Hematopoietic multipotent progenitor cell treated with erythropoietin and hydrocortisone succinate and interleukin-3 and kit ligand, for 4 days (in vitro differentiated cells): ENCODE data around the gene ELOVL6.
"Not testable (repeated sequence)": the region's sequence is repeated elsewhere in the genome, so short reads cannot be mapped to it uniquely, and the experiment has no call there.

Experiments used
- DNase-seq: peaks from one replicate; pipeline ENCODE4 v3.0.0-alpha.2; 2015

Gene ELOVL6

GRCh38 chr4:110157580-110157979 lies 40.8 kb downstream of the ELOVL6 start:
- no peak for DNase-seq

GRCh38 chr4:110157166-110157565 lies 41.2 kb downstream of the ELOVL6 start:
- not testable (repeated sequence) for DNase-seq

- no peak for DNase-seq
Measured at GRCh38 chr4:110156442-110156841, 42.0 kb downstream of the ELOVL6 start.

DNA sequence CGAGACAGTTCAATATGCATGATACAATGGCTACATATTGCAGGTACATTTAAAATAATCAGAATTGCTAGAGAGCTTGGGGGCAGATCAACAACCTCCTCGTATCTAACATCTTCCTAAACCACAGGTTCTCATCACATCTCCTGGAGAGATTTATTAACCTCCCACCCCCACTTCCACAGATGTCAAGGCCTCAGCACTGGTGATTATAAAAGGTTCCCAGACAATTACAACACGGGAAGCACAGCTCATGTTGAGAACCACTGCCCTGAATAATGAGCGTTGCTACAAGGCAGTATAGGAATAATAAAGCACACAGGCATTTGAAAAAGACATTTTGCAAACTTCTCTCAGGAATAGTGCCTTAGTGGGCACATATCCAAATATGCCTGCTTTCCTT lies 42.8 kb downstream of the ELOVL6 start:
- DNase-seq = peak; percentile 32

DNA sequence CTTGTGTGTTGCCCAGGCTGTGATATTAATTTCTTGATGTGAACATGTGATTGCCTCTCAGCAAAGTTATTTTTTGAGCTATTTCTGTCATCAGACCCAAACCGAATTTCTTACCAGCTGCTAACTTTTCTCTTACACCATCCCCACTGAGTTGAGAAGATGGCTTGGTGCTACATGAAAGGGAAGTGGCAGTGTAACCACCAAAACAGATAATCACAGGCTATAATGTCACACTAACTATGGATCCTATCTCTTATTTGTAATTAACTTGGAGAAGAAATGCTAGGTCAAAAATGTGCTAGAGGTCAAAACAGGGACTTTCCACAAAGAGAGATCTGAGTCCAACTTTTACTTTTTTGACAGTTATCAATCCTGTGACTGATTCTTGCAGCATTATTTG lies 43.8 kb downstream of the ELOVL6 start:
- peak; percentile 71 for DNase-seq

DNA sequence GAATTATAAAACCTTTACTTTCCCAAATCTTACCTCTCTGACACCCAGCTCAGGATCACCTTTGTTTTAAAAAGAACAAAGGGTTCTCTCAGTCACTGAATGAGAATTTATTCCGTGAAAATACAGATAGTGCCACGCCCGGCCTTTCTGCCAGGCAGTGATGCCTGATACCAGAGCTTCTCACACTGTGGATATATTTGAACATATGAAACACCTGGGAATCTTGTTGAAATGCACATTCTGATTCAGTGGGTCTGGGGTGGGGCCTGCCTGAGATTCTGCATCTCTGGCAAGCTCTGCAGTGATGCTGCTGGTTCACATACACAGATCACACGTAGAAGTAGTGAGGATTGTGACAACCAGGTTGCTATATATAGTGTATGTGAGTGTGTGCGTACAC lies 46.0 kb downstream of the ELOVL6 start:
- no peak for DNase-seq

DNA sequence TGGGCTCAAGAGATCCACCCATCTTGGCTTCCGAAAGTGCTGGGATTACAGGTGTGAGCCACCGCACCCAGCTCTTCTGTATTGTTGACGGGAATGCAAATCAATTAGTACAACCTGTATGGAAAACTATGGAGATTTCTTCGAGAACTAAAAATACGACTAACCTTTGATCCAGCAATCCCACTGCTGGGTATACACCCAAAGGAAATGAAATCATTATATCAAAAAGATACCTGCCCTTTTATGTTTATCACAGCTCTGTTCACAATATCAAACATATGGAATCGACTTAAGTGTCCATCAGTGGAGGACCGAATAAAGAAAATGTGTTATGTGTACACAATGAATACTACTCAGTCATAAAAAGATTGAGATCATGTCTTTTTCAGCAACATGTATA lies 49.3 kb downstream of the ELOVL6 start:
- no peak for DNase-seq

GRCh38 chr4:110142461-110142860 lies 56.0 kb downstream of the ELOVL6 start:
- DNase-seq = no peak

- no peak for DNase-seq
Measured at GRCh38 chr4:110139815-110140214, 58.6 kb downstream of the ELOVL6 start.

GRCh38 chr4:110139111-110139510 lies 59.3 kb downstream of the ELOVL6 start:
- DNase-seq = no peak

- peak; percentile 60 for DNase-seq
Measured at GRCh38 chr4:110138551-110138950, 59.9 kb downstream of the ELOVL6 start.

DNA sequence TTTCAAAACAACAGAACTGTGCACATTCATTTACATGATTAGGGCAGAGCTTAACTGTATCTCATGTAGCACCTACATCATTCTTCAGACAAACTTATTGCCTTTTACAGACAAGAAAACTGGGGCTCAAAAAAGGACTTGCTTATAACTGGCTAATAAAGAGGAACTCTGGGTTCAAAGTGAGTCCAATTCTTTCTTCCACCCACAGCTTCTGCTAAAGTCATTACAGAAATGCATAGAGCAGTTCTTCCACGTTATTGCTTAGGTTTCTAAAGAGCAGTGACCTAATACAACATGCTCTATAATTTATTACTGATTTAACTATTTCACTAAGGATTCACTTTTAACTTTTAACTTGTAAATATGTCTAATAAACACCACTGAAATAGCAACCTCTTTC lies 60.6 kb downstream of the ELOVL6 start:
- peak; percentile 27 for DNase-seq

DNA sequence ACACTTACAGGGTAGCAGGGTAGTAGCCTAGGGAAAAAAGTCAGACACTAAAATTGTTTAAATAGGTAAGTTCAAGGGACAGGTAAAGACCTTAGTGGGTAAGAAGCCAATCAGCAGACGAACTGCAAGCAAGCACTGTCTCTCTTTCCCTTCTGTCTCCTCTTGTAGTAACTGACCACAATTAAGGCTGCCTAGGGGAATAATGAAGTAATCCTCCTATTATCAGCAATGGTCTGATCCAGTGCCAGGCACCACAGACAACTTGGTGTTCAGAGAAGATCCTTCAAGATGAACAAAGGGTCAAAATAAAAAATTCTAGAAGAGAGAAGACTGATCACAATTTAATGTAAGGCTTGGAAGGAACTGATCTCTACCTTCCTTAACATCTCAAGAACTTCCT lies 62.9 kb downstream of the ELOVL6 start:
- DNase-seq = peak; percentile 29

- no peak for DNase-seq
Measured at GRCh38 chr4:110135076-110135475, 63.3 kb downstream of the ELOVL6 start.

GRCh38 chr4:110134269-110134869 lies 64.0 kb downstream of the ELOVL6 start:
- DNase-seq = no peak

DNA sequence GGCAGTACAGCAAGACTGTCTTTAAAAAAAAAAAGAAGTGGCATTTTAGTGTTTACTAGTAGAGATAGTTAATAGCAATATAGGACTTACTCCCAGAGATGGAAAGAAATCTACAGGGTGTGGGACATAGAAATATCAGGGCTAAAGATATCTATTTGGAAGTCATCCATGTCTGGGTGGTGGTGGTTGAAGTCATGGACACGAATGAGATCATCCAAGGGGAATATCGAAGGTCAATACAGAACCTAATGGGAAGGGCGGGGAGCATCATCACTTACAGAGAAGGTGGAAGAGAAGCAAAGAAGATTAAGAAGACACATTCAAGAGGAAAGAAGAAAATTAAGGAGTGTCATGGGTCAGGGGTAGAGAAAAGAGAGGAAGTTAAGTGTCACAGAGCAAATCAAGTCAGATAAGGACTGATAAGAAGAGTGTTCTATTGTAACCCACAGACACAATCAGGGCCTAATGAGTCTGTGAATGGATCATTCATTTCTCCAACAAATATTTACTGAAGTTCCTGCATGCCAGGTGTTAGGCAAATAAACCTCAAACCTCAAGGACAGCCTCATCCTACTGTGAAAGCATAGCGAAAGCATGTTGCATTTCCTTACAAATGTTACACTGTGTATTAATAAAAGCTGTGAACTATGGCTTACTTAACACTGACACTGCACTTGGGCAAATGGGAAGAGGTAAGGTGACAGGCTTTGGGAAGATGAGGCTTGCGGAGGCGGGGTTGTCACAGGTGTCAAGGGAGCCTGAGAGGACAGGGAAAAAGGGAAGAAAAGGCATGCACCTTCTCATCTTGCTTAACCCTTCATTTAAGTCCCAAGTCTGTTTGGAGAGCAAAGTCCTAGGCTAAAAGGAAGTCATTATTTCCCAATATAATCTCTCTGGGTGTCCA lies 65.3 kb downstream of the ELOVL6 start:
- DNase-seq = no peak

DNA sequence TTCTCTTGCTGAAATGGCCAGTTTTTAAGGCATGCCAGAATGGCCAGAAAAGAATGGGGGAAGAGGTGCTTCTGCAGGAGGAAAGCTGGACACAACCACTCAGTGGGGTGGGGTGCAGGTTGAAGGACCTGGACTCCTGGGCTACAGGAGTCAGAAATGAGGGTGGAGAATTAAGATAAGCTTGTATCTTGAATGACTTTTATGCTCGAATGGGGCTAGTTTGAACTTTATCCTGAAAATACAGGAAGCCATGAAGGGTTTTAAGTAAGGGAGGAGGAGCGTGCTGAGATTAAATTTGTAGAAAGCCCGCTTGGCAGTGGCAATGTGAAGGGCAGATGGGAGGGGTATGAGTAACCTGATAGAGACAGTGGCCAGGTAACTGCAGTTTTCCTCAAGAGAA lies 66.5 kb downstream of the ELOVL6 start:
- no peak for DNase-seq

GRCh38 chr4:110130576-110131358 lies 67.6 kb downstream of the ELOVL6 start:
- no peak for DNase-seq

DNA sequence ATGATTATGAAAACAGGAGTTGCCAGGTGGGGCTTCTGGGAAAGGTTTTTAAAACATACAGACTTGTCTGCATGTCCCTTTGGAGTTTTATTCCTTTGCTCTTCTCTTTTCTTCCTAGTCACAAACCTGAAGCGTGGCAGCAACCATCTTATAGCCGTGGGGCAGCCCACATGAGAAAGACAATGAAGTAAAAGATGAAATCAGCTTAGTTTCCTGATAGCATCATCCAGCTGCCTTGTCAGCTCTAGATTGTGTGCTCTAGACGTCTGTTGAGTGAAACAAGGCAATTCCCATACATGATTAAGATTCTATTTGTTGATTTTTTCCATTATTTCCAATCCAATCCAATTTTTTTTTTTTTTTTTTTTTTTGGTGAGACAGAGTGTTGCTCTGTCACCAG lies 68.9 kb downstream of the ELOVL6 start:
- DNase-seq = peak; percentile 43

DNA sequence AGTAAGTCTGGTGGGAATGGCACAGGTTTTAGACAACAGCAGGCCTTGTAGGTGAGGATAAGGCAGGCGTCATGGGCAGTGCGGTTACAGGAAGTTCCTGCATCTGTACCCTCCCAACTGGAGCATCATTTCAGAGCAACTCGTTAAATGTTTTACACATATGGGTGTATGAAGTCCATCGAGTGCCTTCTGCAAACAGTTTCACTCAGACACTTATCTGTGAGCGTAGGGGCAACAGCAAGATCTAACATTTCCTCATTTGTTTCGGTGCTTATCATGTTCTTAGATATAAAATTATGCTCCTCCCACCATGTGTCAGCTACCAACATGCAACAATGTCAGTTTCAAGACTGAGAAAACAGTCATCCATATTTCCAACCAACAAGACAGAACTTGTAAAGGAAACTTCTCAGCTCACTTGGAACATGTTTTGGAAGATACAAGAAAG lies 69.9 kb downstream of the ELOVL6 start:
- peak; percentile 78 for DNase-seq

GRCh38 chr4:110128029-110128428 lies 70.4 kb downstream of the ELOVL6 start:
- DNase-seq = no peak

DNA sequence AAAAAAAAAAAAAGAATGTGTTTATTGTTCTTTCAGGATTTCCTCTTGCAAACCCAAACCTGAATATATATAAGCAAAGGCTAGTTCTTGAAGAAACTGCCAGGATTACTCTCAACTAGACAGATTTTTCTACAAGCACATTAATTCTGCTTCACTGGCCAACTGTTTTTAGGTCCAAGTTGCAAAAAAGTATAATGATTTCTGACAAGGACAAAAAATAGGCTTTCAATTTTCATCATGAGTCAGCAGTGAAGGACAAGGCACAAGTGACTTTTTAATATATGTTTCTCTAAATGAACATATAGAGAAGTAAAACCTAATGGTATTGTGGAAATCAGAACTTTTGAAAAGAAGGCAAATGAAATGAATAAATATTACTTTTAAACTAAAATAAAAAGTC lies 73.7 kb downstream of the ELOVL6 start:
- DNase-seq = no peak

- no peak for DNase-seq
Measured at GRCh38 chr4:110122201-110122600, 76.2 kb downstream of the ELOVL6 start.

DNA sequence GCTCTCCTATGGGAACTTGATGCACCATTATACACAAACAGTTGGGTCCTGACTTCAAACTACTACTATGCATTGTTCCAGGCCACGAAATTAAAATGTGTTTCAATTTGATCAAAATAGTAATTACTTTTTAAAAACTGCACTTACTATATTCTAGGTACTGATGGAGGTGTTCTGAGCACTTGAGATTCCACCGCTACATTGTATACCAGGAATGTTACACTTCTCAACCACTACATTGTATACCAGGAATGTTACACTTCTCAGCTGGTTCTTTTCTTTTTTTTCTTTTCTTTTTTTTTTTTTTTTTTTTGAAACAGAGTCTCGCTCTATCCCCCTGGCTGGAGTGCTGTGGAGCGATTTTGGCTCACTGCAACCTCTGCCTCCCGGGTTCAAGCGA lies 77.9 kb downstream of the ELOVL6 start:
- no peak for DNase-seq
